HepG2 (cell line): ENCODE measurements around the gene RRP9. TPM values are rescaled to one million over a fixed set of nuclear protein-coding genes. Genes with fewer than 3 reads are reported as not detected.

Experiments used
- ATAC-seq: fragments of 200-7000 bp; cut with Tn5 transposase; 3 replicates; pipeline ENCODE4 v1.9.1; 2020; ENCODE audit warnings: mild to moderate bottlenecking, moderate library complexity
- BruUV-seq: library from RNA; stranded (reverse); fragments of 400-500 nt; replicated peaks from 2 replicates; lab custom pipeline; 2021; lab: Mats Ljungman, UMichigan
- CTCF ChIA-PET: fragments of 300-600 bp; formaldehyde crosslinking; extraction: SDS; loops from one replicate; lab custom pipeline; 2021; ENCODE audit warnings: low total read pairs, inconsistent platforms, low intra/inter-chr PET ratio; lab: Yijun Ruan, JAX
- POLR2A ChIA-PET: fragments of 350-600 bp; sonication (Branson Sonifier 250); formaldehyde crosslinking; loops from one replicate; lab custom pipeline; 2020; ENCODE audit warnings: antibody characterized with exemption, inconsistent platforms; lab: Yijun Ruan, JAX
- DNase-seq: peaks from one replicate; pipeline ENCODE4 v3.0.0-alpha.2; 2015; ENCODE audit warnings: low spot score
- FAIRE-seq: peaks from 3 replicates; lab custom pipeline; 2011; peaks lifted over from hg19 to GRCh38; lab: Jason Lieb, UNC
- H2AFZ ChIP-seq: one replicate; pipeline ENCODE4 v1.6.1; 2011; ENCODE audit warnings: low read length, inconsistent platforms
- H3K27ac ChIP-seq: fragments of 300-600 bp; 3 replicates; pipeline ENCODE4 v1.8.0; 2011; ENCODE audit warnings: mixed run types, mild to moderate bottlenecking, mixed read lengths, low read length, inconsistent platforms; ENCODE audit not compliant: insufficient read depth; ENCODE audit errors: extremely low read length
- H3K27me3 ChIP-seq, 2 experiments: fragments of 200-600 bp in 1 of 2; 2 replicates in 1 of 2; 3 replicates in 1 of 2; pipeline versions ENCODE4 v1.6.0 to v1.8.0; 2011; ENCODE audit warnings: low read length in 2 of 2, mild to moderate bottlenecking in 2 of 2, moderate library complexity in 2 of 2, inconsistent platforms in 1 of 2; ENCODE audit not compliant: insufficient read depth in 2 of 2, control insufficient read depth in 1 of 2
- H3K36me3 ChIP-seq, 2 experiments: fragments of 200-600 bp in 1 of 2; replicated peaks in 1 of 2; 2 replicates in 1 of 2; 3 replicates in 1 of 2; pipeline versions ENCODE4 v1.5.1 to v1.8.0; 2011; ENCODE audit warnings: low read length in 2 of 2, inconsistent platforms in 1 of 2; ENCODE audit not compliant: insufficient read depth in 2 of 2, control insufficient read depth in 1 of 2
- H3K4me1 ChIP-seq: 2 replicates; pipeline ENCODE4 v1.5.1; 2012; ENCODE audit warnings: low read length, inconsistent platforms; ENCODE audit not compliant: insufficient read depth
- H3K4me2 ChIP-seq: 2 replicates; pipeline ENCODE4 v1.6.0; 2011; ENCODE audit warnings: low read depth, low read length, inconsistent platforms
- H3K4me3 ChIP-seq, 3 experiments: fragments of 200-600 bp in 1 of 3; sonication (generic), shearing (Covaris generic) in 1 of 3; replicated peaks in 1 of 3; 2 replicates each; pipeline ENCODE4 v1.5.1; 2011 to 2016; ENCODE audit warnings: low read length in 3 of 3, inconsistent platforms in 2 of 3, low read depth in 2 of 3, mild to moderate bottlenecking in 2 of 3, control low read depth in 1 of 3, mixed read lengths in 1 of 3; ENCODE audit not compliant: insufficient read depth in 1 of 3
- H3K79me2 ChIP-seq: one replicate; pipeline ENCODE4 v1.6.1; 2011; ENCODE audit warnings: low read length, inconsistent platforms; ENCODE audit not compliant: insufficient read depth
- H3K9ac ChIP-seq: 2 replicates; pipeline ENCODE4 v1.6.0; 2011; ENCODE audit warnings: mild to moderate bottlenecking, low read depth, low read length, inconsistent platforms; ENCODE audit not compliant: insufficient read depth
- H3K9me3 ChIP-seq: 2 replicates; pipeline ENCODE4 v1.5.1; 2012; ENCODE audit warnings: mild to moderate bottlenecking, low read length
- H4K20me1 ChIP-seq: 2 replicates; pipeline ENCODE4 v1.6.0; 2011; ENCODE audit warnings: inconsistent platforms, mild to moderate bottlenecking, low read length, moderate library complexity; ENCODE audit not compliant: insufficient read depth
- ATRX ChIP-seq: sonication (generic); formaldehyde crosslinking; IDR thresholded peaks from 2 replicates; pipeline ENCODE4 v1.4.0; 2020; ENCODE audit warnings: missing genetic modification reagents, borderline replicate concordance
- GTF3A ChIP-seq: sonication (generic); formaldehyde crosslinking; conservative IDR thresholded peaks from 2 replicates; pipeline ENCODE4 v1.4.0; 2020; ENCODE audit warnings: mild to moderate bottlenecking, missing genetic modification reagents
- JUND ChIP-seq: sonication (generic); formaldehyde crosslinking; IDR thresholded peaks from 2 replicates; pipeline ENCODE4 v1.8.0; 2022; ENCODE audit warnings: mild to moderate bottlenecking, missing genetic modification reagents
- KLF15 ChIP-seq: sonication (generic); formaldehyde crosslinking; IDR thresholded peaks from 2 replicates; pipeline ENCODE4 v1.8.1; 2023; ENCODE audit warnings: borderline replicate concordance, mild to moderate bottlenecking, inconsistent platforms, missing genetic modification reagents, mixed read lengths
- ZNF282 ChIP-seq: fragments of 450-650 bp; IDR thresholded peaks from 2 replicates; pipeline ENCODE4 v1.6.1; 2018; ENCODE audit not compliant: partially characterized antibody
- ZNF552 ChIP-seq: sonication (generic); formaldehyde crosslinking; IDR thresholded peaks from 2 replicates; pipeline ENCODE4 v1.9.0; 2022; ENCODE audit warnings: missing genetic modification reagents, mild to moderate bottlenecking, borderline replicate concordance
- WGBS: methylation state at CpG from one replicate; pipeline ENCODE4 v1.1.6; 2017; ENCODE audit warnings: low lambda C conversion rate; 5-methylcytosine and 5-hydroxymethylcytosine counted together
- in situ Hi-C: cut with HindIII; loops from 2 replicates; pipeline ENCODE4 v1.10.0; 2017; ENCODE audit warnings: low pct_unique_long_range_greater_than_20kb; ENCODE audit not compliant: extremely low pct_ligation_motif_present
- intact Hi-C: fragments of 100-400 bp; cut with micrococcal nuclease; formaldehyde crosslinking; loops from one replicate; pipeline ENCODE4 v1.10.0; 2022; ENCODE audit not compliant: unreplicated experiment
- polyA plus RNA-seq, 8 experiments: library from polyadenylated mRNA; depleted of rRNA in 3 of 8; stranded (reverse) in 7 of 8; unstranded in 1 of 8; fragments of >200 nt; fragmentation: Illumina TruSeq in 4 of 8; extraction: Trizol in 4 of 8; gene quantifications; 2 replicates each; pipeline versions ENCODE4 v1.2.1 to v1.2.3, GENCODE V29; 2011 to 2016; ENCODE audit warnings: low read depth in 4 of 8, missing spikeins in 1 of 8, mixed read lengths in 1 of 8; ENCODE audit not compliant: insufficient read depth in 1 of 8
- total RNA-seq, 5 experiments: library from RNA; depleted of rRNA; stranded (reverse); fragments of >200 nt; fragmentation: Illumina TruSeq; extraction: Trizol; gene quantifications; 2 replicates each; pipeline ENCODE4 v1.2.3, GENCODE V29; 2016; ENCODE audit warnings: low read depth in 1 of 5
- TF ChIP-seq, protein P1 (sequence below): sonication (generic); formaldehyde crosslinking; IDR thresholded peaks from 2 replicates; pipeline ENCODE4 v1.8.1; 2023; ENCODE audit warnings: mild to moderate bottlenecking, inconsistent platforms, moderate library complexity, missing genetic modification reagents, borderline replicate concordance
- TF ChIP-seq, protein P2 (sequence below): sonication (generic); formaldehyde crosslinking; IDR thresholded peaks from 2 replicates; pipeline ENCODE4 v1.8.0; 2022; ENCODE audit warnings: missing genetic modification reagents, mild to moderate bottlenecking, moderate library complexity, borderline replicate concordance

The RRP9 gene
- total and polyA plus RNA-seq, 2 of the 13 experiments (the other 11 are each of a cell fraction or from before 2014, with no cell fraction given), result 14.8 to 44.0 TPM

DNA sequence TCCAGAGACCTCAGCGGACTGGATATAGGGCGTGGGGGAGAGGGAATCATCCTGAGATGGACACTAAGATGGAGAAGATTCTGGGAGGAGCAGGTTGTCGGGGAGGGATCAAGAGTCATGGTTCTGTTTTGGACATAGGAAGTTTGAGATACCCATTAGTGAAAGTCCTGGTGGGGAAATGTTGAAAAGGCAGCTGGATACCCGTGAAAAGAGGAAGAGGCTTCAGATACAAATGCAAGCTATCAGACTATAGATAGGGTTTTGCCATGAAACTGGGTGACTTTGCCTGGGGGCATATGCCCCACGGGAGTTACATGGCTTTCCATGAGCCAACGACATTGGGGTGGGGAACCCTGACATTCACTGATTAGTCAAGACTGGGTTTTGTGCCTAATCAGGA lies 12.4 kb upstream of the RRP9 start:
- FAIRE-seq (no peak), ATAC-seq (no peak), DNase-seq (no peak)
- intact Hi-C loops (no loop called here), in situ Hi-C loops (no loop called here)
- POLR2A ChIA-PET, result interaction anchor here (2.0 kb wide), 1 partner anchor 11 kb away, joined by 5 read pairs; no protein-coding TSS in a partner anchor
- Histone ChIP-seq H3K9me3 (no peaks in the 10 kb centered on the region), H3K79me2 (no peaks in the 10 kb centered on the region), H2AFZ (no peak overlapping the region), H3K36me3 (peaks cover 0 to 6% of the 10 kb centered on the region in 2 experiments; a peak in 2 of 5 replicates), H4K20me1 (no peaks in the 10 kb centered on the region), H3K4me2 (no peak overlapping the region), H3K9ac (no peak overlapping the region), H3K27ac (no peak overlapping the region)
- 21% methylated on average over 6 of the region's 6 CpGs for WGBS
- CTCF ChIA-PET, result no interaction called here
- BruUV-seq, result no TSS peak
- TF ChIP-seq, protein P1, sequence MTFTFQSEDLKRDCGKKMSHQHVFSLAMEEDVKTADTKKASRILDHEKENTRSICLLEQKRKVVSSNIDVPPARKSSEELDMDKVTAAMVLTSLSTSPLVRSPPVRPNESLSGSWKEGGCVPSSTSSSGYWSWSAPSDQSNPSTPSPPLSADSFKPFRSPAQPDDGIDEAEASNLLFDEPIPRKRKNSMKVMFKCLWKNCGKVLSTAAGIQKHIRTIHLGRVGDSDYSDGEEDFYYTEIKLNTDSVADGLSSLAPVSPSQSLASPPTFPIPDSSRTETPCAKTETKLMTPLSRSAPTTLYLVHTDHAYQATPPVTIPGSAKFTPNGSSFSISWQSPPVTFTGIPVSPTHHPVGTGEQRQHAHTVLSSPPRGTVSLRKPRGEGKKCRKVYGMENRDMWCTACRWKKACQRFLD, result no peak
- TF ChIP-seq ZNF552 (CRISPR knock-in tag) (no peak), JUND (no peak), ZNF282 (no peak), ATRX (CRISPR knock-in tag) (no peak), GTF3A (CRISPR knock-in tag) (no peak), KLF15 (CRISPR knock-in tag) (no peak)
- TF ChIP-seq, protein P2, sequence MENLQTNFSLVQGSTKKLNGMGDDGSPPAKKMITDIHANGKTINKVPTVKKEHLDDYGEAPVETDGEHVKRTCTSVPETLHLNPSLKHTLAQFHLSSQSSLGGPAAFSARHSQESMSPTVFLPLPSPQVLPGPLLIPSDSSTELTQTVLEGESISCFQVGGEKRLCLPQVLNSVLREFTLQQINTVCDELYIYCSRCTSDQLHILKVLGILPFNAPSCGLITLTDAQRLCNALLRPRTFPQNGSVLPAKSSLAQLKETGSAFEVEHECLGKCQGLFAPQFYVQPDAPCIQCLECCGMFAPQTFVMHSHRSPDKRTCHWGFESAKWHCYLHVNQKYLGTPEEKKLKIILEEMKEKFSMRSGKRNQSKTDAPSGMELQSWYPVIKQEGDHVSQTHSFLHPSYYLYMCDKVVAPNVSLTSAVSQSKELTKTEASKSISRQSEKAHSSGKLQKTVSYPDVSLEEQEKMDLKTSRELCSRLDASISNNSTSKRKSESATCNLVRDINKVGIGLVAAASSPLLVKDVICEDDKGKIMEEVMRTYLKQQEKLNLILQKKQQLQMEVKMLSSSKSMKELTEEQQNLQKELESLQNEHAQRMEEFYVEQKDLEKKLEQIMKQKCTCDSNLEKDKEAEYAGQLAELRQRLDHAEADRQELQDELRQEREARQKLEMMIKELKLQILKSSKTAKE (CRISPR knock-in tag), result no peak
- TF ChIP-seq, all 625 proteins: peak for 0
- no peaks in the 10 kb centered on the region for H3K27me3 ChIP-seq
- H3K4me1 ChIP-seq, result peaks cover 20% of the 10 kb centered on the region
- no peak overlapping the region for H3K4me3 ChIP-seq
